ENCODE results near the gene PCDHA1. TPM values are rescaled to one million over a fixed set of nuclear protein-coding genes. Genes with fewer than 3 reads are reported as not detected.

The PCDHA1 gene
- total and polyA plus RNA-seq, 2 experiments from 2014 or later = 0.29 TPM; not detected in 1

GRCh38 chr5:140964356-140964755 is 178.4 kb downstream of the PCDHA1 start:
- Histone ChIP-seq H3K27me3 (peaks cover 19% of the 10 kb centered on the region), H3K9me3 (ENCODE audit: low read depth) (no peaks in the 10 kb centered on the region), H3K36me3 (no peaks in the 10 kb centered on the region), H3K27ac (peak overlapping the region; percentile 15), H3K4me1 (ENCODE audit: low read depth) (peaks cover 33% of the 10 kb centered on the region), H3K4me3 (no peak overlapping the region)
- TF ChIP-seq, protein P1, sequence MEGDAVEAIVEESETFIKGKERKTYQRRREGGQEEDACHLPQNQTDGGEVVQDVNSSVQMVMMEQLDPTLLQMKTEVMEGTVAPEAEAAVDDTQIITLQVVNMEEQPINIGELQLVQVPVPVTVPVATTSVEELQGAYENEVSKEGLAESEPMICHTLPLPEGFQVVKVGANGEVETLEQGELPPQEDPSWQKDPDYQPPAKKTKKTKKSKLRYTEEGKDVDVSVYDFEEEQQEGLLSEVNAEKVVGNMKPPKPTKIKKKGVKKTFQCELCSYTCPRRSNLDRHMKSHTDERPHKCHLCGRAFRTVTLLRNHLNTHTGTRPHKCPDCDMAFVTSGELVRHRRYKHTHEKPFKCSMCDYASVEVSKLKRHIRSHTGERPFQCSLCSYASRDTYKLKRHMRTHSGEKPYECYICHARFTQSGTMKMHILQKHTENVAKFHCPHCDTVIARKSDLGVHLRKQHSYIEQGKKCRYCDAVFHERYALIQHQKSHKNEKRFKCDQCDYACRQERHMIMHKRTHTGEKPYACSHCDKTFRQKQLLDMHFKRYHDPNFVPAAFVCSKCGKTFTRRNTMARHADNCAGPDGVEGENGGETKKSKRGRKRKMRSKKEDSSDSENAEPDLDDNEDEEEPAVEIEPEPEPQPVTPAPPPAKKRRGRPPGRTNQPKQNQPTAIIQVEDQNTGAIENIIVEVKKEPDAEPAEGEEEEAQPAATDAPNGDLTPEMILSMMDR (IDR thresholded peaks at IDR 0.05; ENCODE audit: low read depth, low read length) = no peak
- peak in 1 of 2 donors; percentile 88 for DNase-seq (ENCODE audit: low read depth in 1 of 2, low spot score in 1 of 2)

DNA sequence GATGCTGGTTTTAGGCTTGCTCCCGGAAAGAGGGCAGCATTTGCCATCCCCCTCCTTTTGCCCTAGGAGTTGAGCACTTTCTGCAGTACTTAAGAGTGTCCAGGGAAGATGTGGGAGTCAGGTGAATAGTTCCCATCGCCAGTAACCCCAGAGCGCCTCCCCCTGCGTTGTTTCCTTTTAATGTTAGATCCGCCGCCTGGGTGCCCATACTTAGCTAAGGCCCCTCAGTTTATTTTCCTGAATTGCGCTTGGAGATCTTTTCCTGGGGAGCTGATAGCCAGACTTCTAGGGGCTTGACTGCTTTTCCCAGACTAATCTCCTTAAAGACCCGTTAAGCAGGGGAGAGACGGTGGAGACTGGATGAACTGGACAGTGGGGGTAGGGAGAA is 180.0 kb downstream of the PCDHA1 start:
- Histone ChIP-seq H3K9me3 (ENCODE audit: low read depth) (no peaks in the 10 kb centered on the region), H3K36me3 (no peaks in the 10 kb centered on the region), H3K27me3 (peaks cover 19% of the 10 kb centered on the region), H3K27ac (no peak overlapping the region), H3K4me3 (peak overlapping the region; percentile 61), H3K4me1 (ENCODE audit: low read depth) (peaks cover 43% of the 10 kb centered on the region)
- TF ChIP-seq, protein P1 (IDR thresholded peaks at IDR 0.05; ENCODE audit: low read depth, low read length) = no peak
- DNase-seq (ENCODE audit: low read depth in 1 of 2, low spot score in 1 of 2) = peak in 1 of 2 donors; percentile 1

GRCh38 chr5:140966293-140967225 is 180.6 kb downstream of the PCDHA1 start, which contains the start of gene PCDHAC2:
Gene PCDHAC2, plus strand, starts transcription at chr5:140966476. Its CDS starts 291 bp downstream, at chr5:140966767.
- Histone ChIP-seq H3K27ac (no peak within 1 kb of the TSS), H3K27me3 (peaks cover 19% of the 10 kb centered on the region), H3K36me3 (no peaks in the 10 kb centered on the region), H3K4me1 (ENCODE audit: low read depth) (peaks cover 47% of the 10 kb centered on the region), H3K9me3 (ENCODE audit: low read depth) (no peaks in the 10 kb centered on the region), H3K4me3 (peak within 1 kb of the TSS; percentile 61)
- DNase-seq (ENCODE audit: low read depth in 1 of 2, low spot score in 1 of 2) = peak; percentile 54 to 80
- TF ChIP-seq, protein P1 (IDR thresholded peaks at IDR 0.05; ENCODE audit: low read depth, low read length) = no peak

DNA sequence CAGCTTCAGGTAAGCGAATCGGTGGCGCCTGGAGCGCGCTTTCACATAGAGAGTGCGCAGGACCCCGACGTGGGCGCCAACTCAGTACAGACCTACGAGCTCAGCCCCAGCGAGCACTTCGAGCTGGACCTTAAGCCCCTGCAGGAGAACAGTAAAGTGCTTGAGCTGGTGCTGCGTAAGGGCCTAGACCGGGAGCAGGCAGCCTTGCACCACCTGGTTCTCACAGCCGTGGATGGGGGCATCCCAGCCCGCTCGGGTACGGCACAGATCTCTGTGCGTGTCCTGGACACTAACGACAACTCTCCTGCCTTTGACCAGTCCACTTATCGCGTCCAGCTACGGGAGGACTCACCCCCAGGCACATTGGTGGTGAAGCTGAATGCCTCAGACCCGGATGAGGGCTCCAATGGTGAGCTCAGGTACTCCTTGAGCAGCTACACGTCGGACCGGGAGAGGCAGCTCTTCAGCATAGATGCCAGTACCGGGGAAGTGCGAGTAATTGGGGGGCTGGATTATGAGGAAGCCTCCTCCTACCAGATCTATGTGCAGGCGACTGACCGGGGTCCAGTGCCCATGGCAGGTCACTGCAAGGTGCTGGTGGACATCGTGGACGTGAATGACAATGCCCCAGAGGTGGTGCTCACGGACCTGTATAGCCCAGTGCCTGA is 181.4 kb downstream of the PCDHA1 start:
- H3K4me1 ChIP-seq (ENCODE audit: low read depth) = peaks cover 47% of the 10 kb centered on the region
- H3K4me3 ChIP-seq = peak overlapping the region; percentile 61
- no peaks in the 10 kb centered on the region for H3K36me3 ChIP-seq
- TF ChIP-seq, protein P1 (IDR thresholded peaks at IDR 0.05; ENCODE audit: low read depth, low read length) = no peak
- no peaks in the 10 kb centered on the region for H3K9me3 ChIP-seq (ENCODE audit: low read depth)
- DNase-seq (ENCODE audit: low read depth in 1 of 2, low spot score in 1 of 2) = no peak
- H3K27me3 ChIP-seq = peaks cover 19% of the 10 kb centered on the region
- no peak overlapping the region for H3K27ac ChIP-seq

DNA sequence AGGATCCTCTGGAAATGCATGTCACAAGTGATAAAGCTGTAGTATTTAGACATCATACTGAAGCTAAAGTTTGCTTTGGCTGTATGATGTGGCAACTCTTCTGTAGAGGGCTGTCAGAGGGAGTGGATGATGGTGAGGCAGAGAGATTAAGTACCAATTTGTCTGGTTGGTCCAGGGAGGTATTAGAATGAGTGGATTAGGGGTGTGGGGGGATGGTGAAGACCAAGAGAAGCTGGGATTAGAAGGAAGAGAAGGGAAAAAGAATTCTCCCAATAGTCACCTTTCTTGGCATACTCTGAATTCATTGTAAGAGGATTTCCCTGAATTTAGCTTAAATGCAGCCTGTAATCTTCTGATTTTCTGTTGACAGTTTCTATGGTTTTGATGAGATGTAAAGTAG is 183.9 kb downstream of the PCDHA1 start:
- Histone ChIP-seq H3K27ac (no peak overlapping the region), H3K27me3 (peaks cover 19% of the 10 kb centered on the region), H3K9me3 (ENCODE audit: low read depth) (no peaks in the 10 kb centered on the region), H3K4me3 (no peak overlapping the region), H3K4me1 (ENCODE audit: low read depth) (peaks cover 26% of the 10 kb centered on the region), H3K36me3 (no peaks in the 10 kb centered on the region)
- TF ChIP-seq, protein P1 (IDR thresholded peaks at IDR 0.05; ENCODE audit: low read depth, low read length) = no peak
- DNase-seq (ENCODE audit: low read depth in 1 of 2, low spot score in 1 of 2) = no peak
